ENCODE measurements around the gene TAOK2. TPM values are rescaled to one million over a fixed set of nuclear protein-coding genes. Genes with fewer than 3 reads are reported as not detected.

TAOK2 gene
- total and polyA plus RNA-seq, 2 of the 13 experiments (the other 11 are each of a cell fraction or from before 2014, with no cell fraction given): 17.4 to 43.2 TPM

DNA sequence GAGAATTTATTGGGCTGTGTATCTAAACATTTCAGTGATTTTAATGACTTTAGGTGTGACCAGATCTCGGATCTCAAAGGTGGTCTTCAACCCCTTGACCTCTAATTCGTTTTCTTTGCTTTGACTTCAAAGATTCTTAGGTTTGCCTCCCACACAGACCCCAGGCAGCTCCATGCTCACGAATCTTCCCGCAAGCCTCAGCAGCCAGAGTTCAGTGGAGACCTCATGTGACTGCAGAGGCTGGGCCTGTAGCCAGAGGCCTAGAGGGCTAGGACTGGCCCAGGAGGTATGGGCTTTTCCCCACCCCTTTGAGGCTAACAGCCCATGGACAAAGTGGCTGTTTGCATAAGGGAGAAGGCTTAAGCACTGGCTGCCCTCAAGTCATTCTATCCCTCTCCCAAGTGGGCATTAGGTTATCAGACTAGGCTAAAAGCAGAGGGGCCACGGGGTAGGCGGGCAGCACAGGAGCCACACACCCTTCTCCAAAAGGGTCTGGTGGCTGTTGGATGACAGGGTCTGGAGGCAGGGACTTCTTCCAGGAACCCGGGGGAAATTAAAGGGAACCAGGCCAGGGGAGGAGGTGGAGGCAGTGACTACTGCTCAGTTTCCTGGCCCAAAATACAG is 18.8 kb downstream of the TAOK2 start:
- ATAC-seq (no peak), FAIRE-seq (no peak), DNase-seq (ENCODE audit: low spot score) (no peak)
- peaks cover 0 to 5% of the 10 kb centered on the region in 2 experiments; a peak in 1 of 5 replicates for H3K27me3 ChIP-seq (ENCODE audit: control insufficient read depth in 1 of 2, insufficient read depth in 2 of 2, low read length in 2 of 2)
- no peak overlapping the region for H3K4me3 ChIP-seq (replicated peaks in 1 of 3; ENCODE audit: insufficient read depth in 1 of 3, low read depth in 2 of 3, low read length in 3 of 3)
- H3K36me3 ChIP-seq (replicated peaks in 1 of 2; ENCODE audit: control insufficient read depth in 1 of 2, insufficient read depth in 2 of 2, low read length in 2 of 2): peaks cover 23 to 55% of the 10 kb centered on the region in 2 experiments
- intact Hi-C loops (cut with micrococcal nuclease; ENCODE audit: unreplicated experiment): no loop called here
- no TSS peak for BruUV-seq (replicated peaks)
- H3K4me2 ChIP-seq (ENCODE audit: low read depth, low read length): no peak overlapping the region
- POLR2A ChIA-PET: interaction anchor here (1.2 to 2.0 kb wide), 3 partner anchors 16 to 185 kb away, joined by 3 to 10 read pairs (median 6); partner anchors contain the start of gene KCTD13
- no peak overlapping the region for H3K9ac ChIP-seq (ENCODE audit: insufficient read depth, low read depth, low read length)
- peaks cover 9% of the 10 kb centered on the region for H3K79me2 ChIP-seq (ENCODE audit: insufficient read depth, low read length)
- WGBS (ENCODE audit: low lambda C conversion rate): 92% methylated on average over 7 of the region's 7 CpGs
- TF ChIP-seq RBM22 (optimal IDR thresholded peaks at IDR 0.05; ENCODE audit: low read length): peak; percentile 16
- peak; percentile 31 for TF ChIP-seq U2AF1 (optimal IDR thresholded peaks at IDR 0.05; ENCODE audit: low read depth, low read length)
- peak; percentile 31; the same call in 1 of the 2 replicates for TF ChIP-seq POLR2AphosphoS5 (IDR thresholded peaks at IDR 0.05; ENCODE audit: low read depth, low read length)
- TF ChIP-seq, protein P1, sequence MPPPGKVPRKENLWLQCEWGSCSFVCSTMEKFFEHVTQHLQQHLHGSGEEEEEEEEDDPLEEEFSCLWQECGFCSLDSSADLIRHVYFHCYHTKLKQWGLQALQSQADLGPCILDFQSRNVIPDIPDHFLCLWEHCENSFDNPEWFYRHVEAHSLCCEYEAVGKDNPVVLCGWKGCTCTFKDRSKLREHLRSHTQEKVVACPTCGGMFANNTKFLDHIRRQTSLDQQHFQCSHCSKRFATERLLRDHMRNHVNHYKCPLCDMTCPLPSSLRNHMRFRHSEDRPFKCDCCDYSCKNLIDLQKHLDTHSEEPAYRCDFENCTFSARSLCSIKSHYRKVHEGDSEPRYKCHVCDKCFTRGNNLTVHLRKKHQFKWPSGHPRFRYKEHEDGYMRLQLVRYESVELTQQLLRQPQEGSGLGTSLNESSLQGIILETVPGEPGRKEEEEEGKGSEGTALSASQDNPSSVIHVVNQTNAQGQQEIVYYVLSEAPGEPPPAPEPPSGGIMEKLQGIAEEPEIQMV (CRISPR knock-in tag; IDR thresholded peaks at IDR 0.05; ENCODE audit: low read depth): no peak
- TF ChIP-seq RBFOX2 (IDR thresholded peaks at IDR 0.05; ENCODE audit: low read depth, low read length): peak; percentile 10; the same call in 1 of the 2 replicates
- peak; percentile 19; the same call in 1 of the 2 replicates for TF ChIP-seq ZFY (CRISPR knock-in tag; IDR thresholded peaks at IDR 0.05)
- peak in 1 of 2 experiments; percentile 37; a peak in 1 of 4 replicates for TF ChIP-seq POLR2A (IDR thresholded peaks at IDR 0.05; ENCODE audit: insufficient read depth in 1 of 2, low read depth in 2 of 2, low read length in 2 of 2)
- peak; percentile 20; the same call in 1 of the 2 replicates for TF ChIP-seq POLR2G (IDR thresholded peaks at IDR 0.05; ENCODE audit: low read depth, low read length)
- TF ChIP-seq ZNF24 (IDR thresholded peaks at IDR 0.05): no peak
- peaks cover 22% of the 10 kb centered on the region for H3K4me1 ChIP-seq (ENCODE audit: insufficient read depth, low read length)
- CTCF ChIA-PET (ENCODE audit: low intra/inter-chr PET ratio, low total read pairs): no interaction called here
- in situ Hi-C loops (cut with HindIII; ENCODE audit: extremely low pct_ligation_motif_present, low pct_unique_long_range_greater_than_20kb): no loop called here
- no peak overlapping the region for H2AFZ ChIP-seq (ENCODE audit: low read length)
- no peaks in the 10 kb centered on the region for H3K9me3 ChIP-seq (ENCODE audit: low read length)
- H3K27ac ChIP-seq (ENCODE audit: extremely low read length, insufficient read depth, low read length): no peak overlapping the region
- H4K20me1 ChIP-seq (ENCODE audit: insufficient read depth, low read length): no peaks in the 10 kb centered on the region

Data from HepG2 (cell line).